OCI-LY7 (cell line): ENCODE data around the gene IP6K3.

Experiments
- CTCF ChIP-seq: fragments of 200-600 bp; sonication (generic); conservative IDR thresholded peaks from 2 replicates; pipeline ENCODE4 v1.5.1; 2014; ENCODE audit warnings: mild to moderate bottlenecking, antibody characterized with exemption, low read length, moderate library complexity, mixed read lengths
- EZH2phosphoT487 ChIP-seq: fragments of 200-600 bp; sonication (generic); IDR thresholded peaks from 2 replicates; pipeline ENCODE4 v1.6.1; 2018; ENCODE audit warnings: low read depth, borderline replicate concordance, mild to moderate bottlenecking, mixed run types, antibody characterized with exemption, low read length, moderate library complexity, mixed read lengths

GRCh38 chr6:33762713-33763112, 16.0 kb upstream of the IP6K3 start:
- TF ChIP-seq CTCF (no peak), EZH2phosphoT487 (no peak)
